Testis (tissue), 3 donors: ENCODE results near the gene DENND6B. TPM values are rescaled to one million over a fixed set of nuclear protein-coding genes. Genes with fewer than 3 reads are reported as not detected.

Experiments
- DNase-seq: peaks from one replicate; pipeline ENCODE4 v3.0.0-alpha.2; 2019
- H3K27ac ChIP-seq, 2 donors: fragments of 200-600 bp; sonication (generic); one replicate each; pipeline ENCODE4 v1.5.1; 2019
- H3K27me3 ChIP-seq: fragments of 200-600 bp; sonication (generic); one replicate; pipeline ENCODE4 v1.5.1; 2019
- H3K36me3 ChIP-seq: fragments of 200-600 bp; sonication (generic); one replicate; pipeline ENCODE4 v1.5.1; 2017; ENCODE audit warnings: low read depth; ENCODE audit errors: missing control alignments
- H3K4me1 ChIP-seq: fragments of 200-600 bp; sonication (generic); one replicate; pipeline ENCODE4 v1.5.1; 2019
- H3K4me3 ChIP-seq, 2 donors: fragments of 200-600 bp; sonication (generic); one replicate each; pipeline ENCODE4 v1.5.1; 2017 to 2019
- H3K9me3 ChIP-seq: fragments of 200-600 bp; sonication (generic); one replicate; pipeline ENCODE4 v1.5.1; 2017
- POLR2A ChIP-seq: fragments of 450-650 bp; IDR thresholded peaks from one replicate; pipeline ENCODE4 v1.6.1; 2017; ENCODE audit warnings: antibody characterized with exemption, mild to moderate bottlenecking, moderate library complexity
- WGBS, 2 donors: methylation state at CpG; one replicate each; pipeline ENCODE4 v1.1.5; 2018; 5-methylcytosine and 5-hydroxymethylcytosine counted together
- intact Hi-C: fragments of 100-400 bp; cut with DNase I; formaldehyde crosslinking; loops from one replicate; pipeline ENCODE4 v1.15.1; 2023; ENCODE audit warnings: low total_unique reads
- polyA plus RNA-seq: library from polyadenylated mRNA; stranded (reverse); fragments of 350-450 nt; fragmentation: Illumina TruSeq; extraction: RNeasy Lipid Tissue Mini Kit (QIAGEN cat#74804); gene quantifications from one replicate; pipeline ENCODE4 v1.2.3, GENCODE V29; 2014; ENCODE audit warnings: low read depth, low replicate concordance; ENCODE audit not compliant: insufficient read depth
- total RNA-seq, 2 donors: library from RNA; depleted of rRNA; stranded (reverse); fragments of >200 nt; gene quantifications; one replicate each; pipeline ENCODE4 v1.2.3, GENCODE V29; 2016
- TF ChIP-seq, protein P1 (sequence below), 3 experiments: fragments of 450-650 bp in 2 of 3; fragments of 200-600 bp in 1 of 3; sonication (generic) in 1 of 3; IDR thresholded peaks; one replicate each; pipeline ENCODE4 v1.5.1; 2016 to 2019; ENCODE audit warnings: antibody characterized with exemption in 3 of 3, mild to moderate bottlenecking in 2 of 3, moderate library complexity in 1 of 3

DENND6B gene
- total and polyA plus RNA-seq, 3 donors from 2014 or later, result 17.1 to 22.0 (median 18.0) TPM

DNA sequence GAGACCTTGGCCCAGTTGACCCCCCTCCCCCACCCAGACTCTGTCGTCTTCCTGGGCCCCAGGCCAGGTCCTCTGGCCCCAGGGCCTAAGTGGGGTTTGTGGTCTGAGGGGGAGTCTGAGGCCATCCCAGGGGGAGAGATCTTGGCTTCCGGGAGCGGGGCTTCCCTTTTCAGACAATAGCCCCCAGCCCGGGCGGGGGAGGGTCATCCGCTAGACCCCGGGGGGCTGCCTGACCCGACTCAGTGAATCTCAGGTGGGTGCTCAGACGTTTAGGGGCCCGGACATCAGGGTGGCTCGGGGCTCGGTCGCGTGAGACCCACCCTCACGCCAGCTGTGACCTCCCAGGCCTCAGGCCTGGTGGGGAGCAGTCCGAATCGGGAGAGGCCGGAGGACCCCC, 57.2 kb downstream of the DENND6B start:
- intact Hi-C loops, result no loop called here
- WGBS, 2 donors, result 0 to 12% methylated on average over 2 to 16 of the region's 18 CpGs
- H3K9me3 ChIP-seq, result no peaks in the 10 kb centered on the region
- H3K27ac ChIP-seq, result peak overlapping the region in 1 of 2 donors; percentile 75
- DNase-seq, result no peak
- H3K36me3 ChIP-seq, result no peaks in the 10 kb centered on the region
- H3K4me1 ChIP-seq, result peaks cover 44% of the 10 kb centered on the region
- no peaks in the 10 kb centered on the region for H3K27me3 ChIP-seq
- peak overlapping the region; percentile 45 to 46 for H3K4me3 ChIP-seq
- TF ChIP-seq, protein P1, sequence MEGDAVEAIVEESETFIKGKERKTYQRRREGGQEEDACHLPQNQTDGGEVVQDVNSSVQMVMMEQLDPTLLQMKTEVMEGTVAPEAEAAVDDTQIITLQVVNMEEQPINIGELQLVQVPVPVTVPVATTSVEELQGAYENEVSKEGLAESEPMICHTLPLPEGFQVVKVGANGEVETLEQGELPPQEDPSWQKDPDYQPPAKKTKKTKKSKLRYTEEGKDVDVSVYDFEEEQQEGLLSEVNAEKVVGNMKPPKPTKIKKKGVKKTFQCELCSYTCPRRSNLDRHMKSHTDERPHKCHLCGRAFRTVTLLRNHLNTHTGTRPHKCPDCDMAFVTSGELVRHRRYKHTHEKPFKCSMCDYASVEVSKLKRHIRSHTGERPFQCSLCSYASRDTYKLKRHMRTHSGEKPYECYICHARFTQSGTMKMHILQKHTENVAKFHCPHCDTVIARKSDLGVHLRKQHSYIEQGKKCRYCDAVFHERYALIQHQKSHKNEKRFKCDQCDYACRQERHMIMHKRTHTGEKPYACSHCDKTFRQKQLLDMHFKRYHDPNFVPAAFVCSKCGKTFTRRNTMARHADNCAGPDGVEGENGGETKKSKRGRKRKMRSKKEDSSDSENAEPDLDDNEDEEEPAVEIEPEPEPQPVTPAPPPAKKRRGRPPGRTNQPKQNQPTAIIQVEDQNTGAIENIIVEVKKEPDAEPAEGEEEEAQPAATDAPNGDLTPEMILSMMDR (IDR thresholded peaks at IDR 0.05), result no peak
- no peak for TF ChIP-seq POLR2A

DNA sequence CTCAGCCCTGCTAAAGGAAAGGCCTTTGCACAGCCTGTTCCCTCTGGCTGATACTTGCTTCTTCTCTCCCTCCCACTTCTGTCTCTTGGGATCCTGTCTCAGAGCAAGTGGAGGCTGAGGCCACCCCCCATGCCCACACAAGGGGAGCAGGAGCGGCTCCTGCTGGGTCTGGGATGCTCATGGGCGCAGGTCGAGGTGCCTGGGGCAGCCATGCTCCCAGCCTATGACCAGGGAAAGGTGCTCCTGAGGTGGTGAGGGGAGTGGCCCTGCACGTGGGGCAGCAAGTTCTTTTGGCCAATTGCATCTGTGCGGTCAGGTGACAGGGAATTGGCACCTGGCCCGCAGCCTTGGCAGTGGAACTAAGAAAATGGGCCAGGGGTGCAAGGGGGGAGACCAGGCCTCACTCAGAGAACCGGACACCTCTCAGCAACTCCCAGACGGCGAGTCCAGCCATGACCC, 58.1 kb downstream of the DENND6B start:
- peaks cover 44% of the 10 kb centered on the region for H3K4me1 ChIP-seq
- DNase-seq, result peak; percentile 38
- no peak overlapping the region for H3K4me3 ChIP-seq
- H3K36me3 ChIP-seq, result no peaks in the 10 kb centered on the region
- intact Hi-C loops, result no loop called here
- 40 to 43% methylated on average over 2 to 9 of the region's 9 CpGs for WGBS, 2 donors
- H3K9me3 ChIP-seq, result no peaks in the 10 kb centered on the region
- TF ChIP-seq, protein P1 (IDR thresholded peaks at IDR 0.05), result no peak
- no peak for TF ChIP-seq POLR2A
- H3K27ac ChIP-seq, result peak overlapping the region in 1 of 2 donors; percentile 28
- H3K27me3 ChIP-seq, result no peaks in the 10 kb centered on the region

DNA sequence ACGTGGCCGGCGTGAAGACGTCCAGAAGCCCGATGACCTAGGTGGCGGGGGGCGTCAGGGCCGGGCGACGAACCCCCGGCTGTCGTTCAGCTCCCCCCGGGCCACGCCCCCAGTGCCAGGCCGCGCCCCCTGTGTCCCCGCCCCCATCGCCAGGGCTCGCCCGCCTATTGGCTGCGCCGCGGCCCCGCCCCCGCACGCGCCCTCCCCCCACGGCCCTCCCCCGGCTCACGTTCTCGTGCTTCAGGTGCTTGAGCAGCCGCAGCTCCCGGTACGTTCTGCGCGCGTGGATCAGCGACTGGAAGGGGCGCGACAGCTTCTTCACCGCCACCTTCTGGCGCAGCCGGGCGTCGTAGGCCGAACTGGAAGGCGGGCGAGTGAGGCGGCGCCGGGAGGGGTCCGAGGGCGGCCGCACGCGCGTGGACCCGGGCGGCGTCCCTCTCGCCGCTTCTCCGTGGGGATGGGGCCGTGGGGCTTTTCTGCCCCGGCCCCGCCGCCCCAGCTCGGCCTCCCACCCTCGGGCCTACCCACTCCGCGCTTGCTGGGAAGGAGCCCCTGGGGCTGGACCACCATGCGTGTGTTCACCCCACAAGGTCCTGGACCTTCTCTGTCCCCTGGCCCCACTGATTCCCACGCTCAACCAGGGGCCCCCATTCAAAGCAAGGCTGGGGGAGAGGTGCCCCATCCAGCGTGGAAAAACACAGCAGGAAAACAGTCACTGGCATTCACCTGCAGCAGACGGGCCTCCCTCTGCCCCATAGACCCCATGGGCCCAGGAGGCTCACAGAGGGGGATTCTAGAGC, 59.0 kb downstream of the DENND6B start:
- intact Hi-C loops, result no loop called here

DNA sequence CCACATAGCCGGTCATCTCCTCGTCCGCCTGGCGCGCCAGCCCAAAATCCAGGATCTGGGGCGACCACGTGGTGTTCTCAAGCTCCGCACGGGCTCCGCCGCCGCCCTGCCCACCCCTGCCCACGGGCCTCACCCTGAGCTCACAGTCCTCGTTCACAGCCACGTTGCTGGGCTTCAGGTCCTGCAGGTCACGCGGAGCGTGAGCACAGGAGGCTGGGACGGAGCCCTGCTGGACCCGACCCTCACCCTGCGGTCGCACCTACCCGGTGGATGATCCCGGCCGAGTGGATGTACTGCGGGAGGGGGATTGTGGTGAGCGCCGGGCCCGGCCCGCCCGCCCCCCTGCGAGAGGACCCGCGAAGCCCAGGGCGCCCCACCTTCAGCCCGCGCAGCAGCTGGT, 59.8 kb downstream of the DENND6B start:
- H3K36me3 ChIP-seq, result no peaks in the 10 kb centered on the region
- H3K27ac ChIP-seq, result no peak overlapping the region
- H3K27me3 ChIP-seq, result no peaks in the 10 kb centered on the region
- intact Hi-C loops, result no loop called here
- H3K4me1 ChIP-seq, result peaks cover 46% of the 10 kb centered on the region
- no peaks in the 10 kb centered on the region for H3K9me3 ChIP-seq
- TF ChIP-seq, protein P1 (IDR thresholded peaks at IDR 0.05), result no peak
- TF ChIP-seq POLR2A, result no peak
- WGBS, 2 donors, result 63 to 73% methylated on average over 13 to 33 of the region's 37 CpGs
- peak overlapping the region; percentile 21 to 47 for H3K4me3 ChIP-seq
- no peak for DNase-seq

More for the DNA sequence above, 59.0 kb downstream of the DENND6B start:
- peak overlapping the region; percentile 39 to 47 for H3K4me3 ChIP-seq
- 22 to 36% methylated on average over 2 to 46 of the region's 75 CpGs for WGBS, 2 donors
- H3K36me3 ChIP-seq, result no peaks in the 10 kb centered on the region
- peak; percentile 81 for DNase-seq
- no peaks in the 10 kb centered on the region for H3K9me3 ChIP-seq
- TF ChIP-seq, protein P1 (IDR thresholded peaks at IDR 0.05), result peak in 1 of 3 experiments; percentile 17
- no peak for TF ChIP-seq POLR2A
- peak overlapping the region in 1 of 2 donors; percentile 28 for H3K27ac ChIP-seq
- peaks cover 44% of the 10 kb centered on the region for H3K4me1 ChIP-seq
- H3K27me3 ChIP-seq, result no peaks in the 10 kb centered on the region
